Keratinocyte (primary cell): ENCODE data around the gene BSDC1.
"Not testable (repeated sequence)": the region's sequence is repeated elsewhere in the genome, so short reads cannot be mapped to it uniquely, and the experiment has no call there.

Source experiments
- EZH2 ChIP-seq: IDR thresholded peaks from one replicate; pipeline ENCODE4 v1.6.1; 2012; ENCODE audit warnings: inconsistent platforms, mild to moderate bottlenecking, low read length, moderate library complexity
- TF ChIP-seq, protein P1 (sequence below), 3 experiments: IDR thresholded peaks in 1 of 3; conservative IDR thresholded peaks in 1 of 3; optimal IDR thresholded peaks in 1 of 3; 2 replicates in 2 of 3; 3 replicates in 1 of 3; pipeline versions ENCODE3 to v1.5.1; 2011; ENCODE audit warnings: low read length in 3 of 3, mild to moderate bottlenecking in 3 of 3, moderate library complexity in 2 of 3, control low read depth in 1 of 3, inconsistent platforms in 1 of 3; ENCODE audit not compliant: insufficient read depth in 2 of 3; ENCODE audit errors: extremely low read depth in 1 of 3

DNA sequence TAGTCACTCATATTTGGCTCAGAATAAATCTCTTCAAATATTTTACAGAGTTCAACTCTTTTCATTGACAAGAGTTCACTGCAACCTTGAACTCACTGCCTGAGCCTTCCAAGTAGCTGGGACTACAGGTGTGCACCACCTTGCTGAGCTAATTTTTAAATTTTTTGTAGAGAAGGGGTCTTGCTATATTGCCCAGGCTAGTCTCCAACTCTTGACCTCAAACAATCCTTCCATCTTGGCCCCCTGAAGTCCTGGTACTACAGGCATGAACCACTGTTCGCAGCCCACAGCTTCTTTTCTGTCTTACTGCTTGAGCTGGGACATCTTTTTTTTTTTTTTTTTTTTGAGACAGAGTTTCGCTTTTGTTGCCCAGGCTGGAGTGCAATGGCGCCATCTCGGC lies 44.5 kb upstream of the BSDC1 start:
- TF ChIP-seq, protein P1, sequence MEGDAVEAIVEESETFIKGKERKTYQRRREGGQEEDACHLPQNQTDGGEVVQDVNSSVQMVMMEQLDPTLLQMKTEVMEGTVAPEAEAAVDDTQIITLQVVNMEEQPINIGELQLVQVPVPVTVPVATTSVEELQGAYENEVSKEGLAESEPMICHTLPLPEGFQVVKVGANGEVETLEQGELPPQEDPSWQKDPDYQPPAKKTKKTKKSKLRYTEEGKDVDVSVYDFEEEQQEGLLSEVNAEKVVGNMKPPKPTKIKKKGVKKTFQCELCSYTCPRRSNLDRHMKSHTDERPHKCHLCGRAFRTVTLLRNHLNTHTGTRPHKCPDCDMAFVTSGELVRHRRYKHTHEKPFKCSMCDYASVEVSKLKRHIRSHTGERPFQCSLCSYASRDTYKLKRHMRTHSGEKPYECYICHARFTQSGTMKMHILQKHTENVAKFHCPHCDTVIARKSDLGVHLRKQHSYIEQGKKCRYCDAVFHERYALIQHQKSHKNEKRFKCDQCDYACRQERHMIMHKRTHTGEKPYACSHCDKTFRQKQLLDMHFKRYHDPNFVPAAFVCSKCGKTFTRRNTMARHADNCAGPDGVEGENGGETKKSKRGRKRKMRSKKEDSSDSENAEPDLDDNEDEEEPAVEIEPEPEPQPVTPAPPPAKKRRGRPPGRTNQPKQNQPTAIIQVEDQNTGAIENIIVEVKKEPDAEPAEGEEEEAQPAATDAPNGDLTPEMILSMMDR (optimal IDR thresholded peaks at IDR 0.05 in 1 of 3, IDR thresholded peaks at IDR 0.05 in 1 of 3, conservative IDR thresholded peaks at IDR 0.05 in 1 of 3; ENCODE audit: extremely low read depth in 1 of 3, insufficient read depth in 2 of 3, low read length in 3 of 3): not testable (repeated sequence)
- not testable (repeated sequence) for TF ChIP-seq EZH2
